ENCODE measurements around the gene TES.

DNA sequence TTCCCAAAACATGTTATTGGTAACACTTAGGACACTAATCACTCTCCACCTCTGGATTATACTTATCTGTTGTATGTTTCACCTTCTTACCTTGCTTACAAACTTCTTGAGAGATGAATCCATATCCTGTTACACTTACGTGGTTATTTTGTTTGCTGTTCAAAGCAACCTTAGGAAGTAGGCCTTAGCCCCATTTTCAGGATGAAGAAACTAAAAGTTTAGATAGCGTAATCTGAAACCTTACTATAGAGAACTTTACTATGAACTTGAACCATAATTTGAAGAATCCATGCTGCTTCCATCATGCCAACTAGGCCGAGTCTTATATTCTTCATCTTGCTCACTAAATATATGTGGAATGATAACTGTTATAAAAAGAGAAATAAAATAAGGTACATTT lies 4.6 kb downstream of the TES start:
- TF ChIP-seq, protein P1, sequence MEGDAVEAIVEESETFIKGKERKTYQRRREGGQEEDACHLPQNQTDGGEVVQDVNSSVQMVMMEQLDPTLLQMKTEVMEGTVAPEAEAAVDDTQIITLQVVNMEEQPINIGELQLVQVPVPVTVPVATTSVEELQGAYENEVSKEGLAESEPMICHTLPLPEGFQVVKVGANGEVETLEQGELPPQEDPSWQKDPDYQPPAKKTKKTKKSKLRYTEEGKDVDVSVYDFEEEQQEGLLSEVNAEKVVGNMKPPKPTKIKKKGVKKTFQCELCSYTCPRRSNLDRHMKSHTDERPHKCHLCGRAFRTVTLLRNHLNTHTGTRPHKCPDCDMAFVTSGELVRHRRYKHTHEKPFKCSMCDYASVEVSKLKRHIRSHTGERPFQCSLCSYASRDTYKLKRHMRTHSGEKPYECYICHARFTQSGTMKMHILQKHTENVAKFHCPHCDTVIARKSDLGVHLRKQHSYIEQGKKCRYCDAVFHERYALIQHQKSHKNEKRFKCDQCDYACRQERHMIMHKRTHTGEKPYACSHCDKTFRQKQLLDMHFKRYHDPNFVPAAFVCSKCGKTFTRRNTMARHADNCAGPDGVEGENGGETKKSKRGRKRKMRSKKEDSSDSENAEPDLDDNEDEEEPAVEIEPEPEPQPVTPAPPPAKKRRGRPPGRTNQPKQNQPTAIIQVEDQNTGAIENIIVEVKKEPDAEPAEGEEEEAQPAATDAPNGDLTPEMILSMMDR (optimal IDR thresholded peaks at IDR 0.05 in 1 of 3, IDR thresholded peaks at IDR 0.05 in 1 of 3, conservative IDR thresholded peaks at IDR 0.05 in 1 of 3; ENCODE audit: extremely low read depth in 1 of 3, insufficient read depth in 2 of 3, low read length in 3 of 3): no peak
- TF ChIP-seq EZH2 (IDR thresholded peaks at IDR 0.05; ENCODE audit: low read length): no peak
